Sigmoid colon (tissue), 4 donors: Measurements from ENCODE around the gene ADAMTS2.

Experiments
- CTCF ChIP-seq, 4 experiments: fragments of 450-650 bp in 3 of 4; fragments of 200-600 bp in 1 of 4; IDR thresholded peaks; one replicate each; pipeline ENCODE4 v1.5.1; 2016 to 2019; ENCODE audit warnings: antibody characterized with exemption in 4 of 4, mild to moderate bottlenecking in 3 of 4, moderate library complexity in 2 of 4
- POLR2A ChIP-seq, 2 donors: fragments of 450-650 bp; IDR thresholded peaks; one replicate each; pipeline ENCODE4 v1.6.1; 2016; ENCODE audit warnings: antibody characterized with exemption in 2 of 2, mild to moderate bottlenecking in 2 of 2, moderate library complexity in 2 of 2
- POLR2AphosphoS5 ChIP-seq, 4 donors: sonication (generic); formaldehyde crosslinking; IDR thresholded peaks; one replicate each; pipeline ENCODE4 v1.6.1; 2017; ENCODE audit warnings: antibody characterized with exemption in 4 of 4

DNA sequence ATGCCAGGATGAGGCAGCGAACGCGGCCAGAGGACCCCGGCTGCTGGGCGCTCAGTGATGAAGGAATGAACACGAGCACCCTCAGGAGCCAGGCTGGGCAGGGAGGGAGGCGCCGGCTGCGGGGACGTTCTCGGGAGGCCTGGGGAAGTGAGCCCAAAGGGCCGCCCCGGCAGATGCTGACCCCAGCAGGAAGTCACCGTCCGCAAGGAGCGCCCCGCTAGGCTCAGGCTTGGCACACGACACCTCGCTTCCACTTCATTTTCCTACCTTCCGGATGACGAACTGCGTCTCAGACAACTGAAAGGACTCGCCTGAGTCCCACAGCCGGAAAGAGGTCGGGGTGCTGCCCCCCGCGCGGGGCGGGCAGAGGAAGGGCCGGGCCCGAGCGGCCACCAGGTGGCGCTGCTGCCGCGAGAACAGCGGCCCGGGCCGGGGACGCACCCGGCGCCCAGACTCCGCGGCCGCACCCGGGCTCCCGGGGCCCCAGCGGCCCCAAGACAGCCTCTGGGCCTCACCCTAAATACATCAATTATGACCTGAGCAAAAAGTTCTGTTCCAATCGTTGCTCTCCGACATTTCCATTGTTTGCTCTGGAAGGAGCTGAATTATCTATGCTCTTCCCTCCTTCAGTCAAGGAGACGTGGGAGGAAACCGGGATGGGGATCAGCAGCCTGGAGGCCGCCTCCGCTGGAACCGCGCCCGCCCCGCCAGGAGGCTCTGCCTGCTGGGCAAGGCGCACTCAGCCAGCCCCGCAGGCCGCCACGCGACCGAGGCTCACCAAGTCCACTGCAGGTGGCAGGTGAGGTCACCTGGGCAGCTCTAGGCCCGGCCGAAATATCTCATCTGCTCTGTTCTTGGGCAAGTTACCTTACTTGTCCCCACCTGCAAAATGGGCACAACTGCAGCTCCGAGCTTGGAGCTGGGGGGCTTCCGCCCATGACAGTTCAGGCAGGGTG lies 178.1 kb downstream of the ADAMTS2 start:
- peak; percentile 46 to 99 (median 64) for TF ChIP-seq CTCF (IDR thresholded peaks at IDR 0.05)
- no peak for TF ChIP-seq POLR2A (IDR thresholded peaks at IDR 0.05)
- no peak for TF ChIP-seq POLR2AphosphoS5 (IDR thresholded peaks at IDR 0.05)
